Mucosa of stomach (tissue), 1 donor: ENCODE data around the gene WWC2.

Source experiments
- H3K27me3 ChIP-seq: one replicate; pipeline ENCODE4 v1.7.0; 2013; ENCODE audit warnings: mild to moderate bottlenecking, low read length; ENCODE audit not compliant: control insufficient read depth, insufficient read depth
- H3K36me3 ChIP-seq: one replicate; pipeline ENCODE4 v1.7.0; 2013; ENCODE audit warnings: low read length; ENCODE audit not compliant: control insufficient read depth, insufficient read depth
- H3K4me1 ChIP-seq: one replicate; pipeline ENCODE4 v1.7.0; 2013; ENCODE audit warnings: mild to moderate bottlenecking, low read length; ENCODE audit not compliant: control insufficient read depth, insufficient read depth
- H3K4me3 ChIP-seq: one replicate; pipeline ENCODE4 v1.7.0; 2013; ENCODE audit warnings: low read length
- H3K9ac ChIP-seq: one replicate; pipeline ENCODE4 v1.7.0; 2013; ENCODE audit warnings: mild to moderate bottlenecking, low read length, moderate library complexity
- H3K9me3 ChIP-seq: one replicate; pipeline ENCODE4 v1.7.0; 2013; ENCODE audit warnings: mild to moderate bottlenecking, low read length, moderate library complexity; ENCODE audit not compliant: control insufficient read depth
- donor health status: Pancreatic carcinoma.

WWC2 gene

GRCh38 chr4:183241721-183242151 is 142.7 kb downstream of the WWC2 start:
- Histone ChIP-seq H3K4me1 (peaks cover 12% of the 10 kb centered on the region), H3K9me3 (no peaks in the 10 kb centered on the region), H3K4me3 (no peak overlapping the region), H3K36me3 (no peaks in the 10 kb centered on the region), H3K27me3 (no peaks in the 10 kb centered on the region), H3K9ac (no peak overlapping the region)

- Histone ChIP-seq H3K4me3 (no peak overlapping the region), H3K27me3 (no peaks in the 10 kb centered on the region), H3K9me3 (no peaks in the 10 kb centered on the region), H3K9ac (no peak overlapping the region), H3K4me1 (peaks cover 12% of the 10 kb centered on the region), H3K36me3 (no peaks in the 10 kb centered on the region)
Observed at GRCh38 chr4:183242291-183242690, 143.2 kb downstream of the WWC2 start.

GRCh38 chr4:183244019-183244418 is 145.0 kb downstream of the WWC2 start:
- Histone ChIP-seq H3K9me3 (no peaks in the 10 kb centered on the region), H3K9ac (no peak overlapping the region), H3K27me3 (no peaks in the 10 kb centered on the region), H3K4me3 (no peak overlapping the region), H3K4me1 (peaks cover 17% of the 10 kb centered on the region), H3K36me3 (no peaks in the 10 kb centered on the region)

- Histone ChIP-seq H3K4me1 (peaks cover 17% of the 10 kb centered on the region), H3K9ac (no peak overlapping the region), H3K27me3 (no peaks in the 10 kb centered on the region), H3K36me3 (no peaks in the 10 kb centered on the region), H3K4me3 (no peak overlapping the region), H3K9me3 (no peaks in the 10 kb centered on the region)
Observed at GRCh38 chr4:183244506-183244905, 145.4 kb downstream of the WWC2 start.

- no peak overlapping the region for H3K4me3 ChIP-seq
Observed at GRCh38 chr4:183248201-183248600, 149.1 kb downstream of the WWC2 start.

GRCh38 chr4:183249854-183250253 is 150.8 kb downstream of the WWC2 start:
- peaks cover 4% of the 10 kb centered on the region for H3K4me1 ChIP-seq
- no peak overlapping the region for H3K9ac ChIP-seq
- H3K9me3 ChIP-seq: no peaks in the 10 kb centered on the region
- H3K36me3 ChIP-seq: no peaks in the 10 kb centered on the region
- no peaks in the 10 kb centered on the region for H3K27me3 ChIP-seq
- H3K4me3 ChIP-seq: no peak overlapping the region

More at GRCh38 chr4:183248201-183248600, 149.1 kb downstream of the WWC2 start:
- Histone ChIP-seq H3K36me3 (no peaks in the 10 kb centered on the region), H3K9me3 (no peaks in the 10 kb centered on the region), H3K27me3 (no peaks in the 10 kb centered on the region), H3K4me1 (peaks cover 9% of the 10 kb centered on the region), H3K9ac (no peak overlapping the region)

- Histone ChIP-seq H3K9me3 (no peaks in the 10 kb centered on the region), H3K36me3 (no peaks in the 10 kb centered on the region), H3K27me3 (no peaks in the 10 kb centered on the region), H3K4me1 (peaks cover 4% of the 10 kb centered on the region), H3K4me3 (no peak overlapping the region), H3K9ac (no peak overlapping the region)
Observed at GRCh38 chr4:183250831-183251230, 151.8 kb downstream of the WWC2 start.

GRCh38 chr4:183252959-183253358 is 153.9 kb downstream of the WWC2 start:
- Histone ChIP-seq H3K36me3 (no peaks in the 10 kb centered on the region), H3K9me3 (no peaks in the 10 kb centered on the region), H3K9ac (no peak overlapping the region), H3K4me1 (peaks cover 2% of the 10 kb centered on the region), H3K4me3 (no peak overlapping the region), H3K27me3 (no peaks in the 10 kb centered on the region)

- Histone ChIP-seq H3K9me3 (no peaks in the 10 kb centered on the region), H3K36me3 (no peaks in the 10 kb centered on the region), H3K4me1 (no peaks in the 10 kb centered on the region), H3K27me3 (no peaks in the 10 kb centered on the region), H3K9ac (no peak overlapping the region), H3K4me3 (no peak overlapping the region)
Observed at GRCh38 chr4:183253451-183253850, 154.4 kb downstream of the WWC2 start.

- no peaks in the 10 kb centered on the region for H3K4me1 ChIP-seq
- no peaks in the 10 kb centered on the region for H3K27me3 ChIP-seq
- H3K9ac ChIP-seq: no peak overlapping the region
- H3K9me3 ChIP-seq: no peaks in the 10 kb centered on the region
- H3K4me3 ChIP-seq: no peak overlapping the region
- no peaks in the 10 kb centered on the region for H3K36me3 ChIP-seq
Observed at GRCh38 chr4:183254162-183254561, 155.1 kb downstream of the WWC2 start.

GRCh38 chr4:183255487-183255886 is 156.4 kb downstream of the WWC2 start:
- peaks cover 5% of the 10 kb centered on the region for H3K4me1 ChIP-seq
- H3K27me3 ChIP-seq: no peaks in the 10 kb centered on the region
- H3K9ac ChIP-seq: no peak overlapping the region
- H3K36me3 ChIP-seq: no peaks in the 10 kb centered on the region
- no peak overlapping the region for H3K4me3 ChIP-seq
- no peaks in the 10 kb centered on the region for H3K9me3 ChIP-seq

- no peak overlapping the region for H3K9ac ChIP-seq
- H3K36me3 ChIP-seq: peaks cover 4% of the 10 kb centered on the region
- no peak overlapping the region for H3K4me3 ChIP-seq
- no peaks in the 10 kb centered on the region for H3K9me3 ChIP-seq
- no peaks in the 10 kb centered on the region for H3K27me3 ChIP-seq
- peaks cover 12% of the 10 kb centered on the region for H3K4me1 ChIP-seq
Observed at GRCh38 chr4:183256343-183256742, 157.3 kb downstream of the WWC2 start.

GRCh38 chr4:183256756-183257385 is 157.8 kb downstream of the WWC2 start:
- H3K4me1 ChIP-seq: peaks cover 17% of the 10 kb centered on the region
- no peak overlapping the region for H3K9ac ChIP-seq
- H3K4me3 ChIP-seq: no peak overlapping the region
- H3K36me3 ChIP-seq: peaks cover 4% of the 10 kb centered on the region
- H3K9me3 ChIP-seq: no peaks in the 10 kb centered on the region
- H3K27me3 ChIP-seq: no peaks in the 10 kb centered on the region
